Measurements from ENCODE around the gene RAD23A.

- TF ChIP-seq CTCF (IDR thresholded peaks at IDR 0.05) (no peak), POLR2A (IDR thresholded peaks at IDR 0.05) (no peak), EP300 (IDR thresholded peaks at IDR 0.05) (no peak)
Measured at GRCh38 chr19:12924621-12925310, 20.9 kb upstream of the RAD23A start.
